Fibroblast of lung (primary cell): Measurements from ENCODE around the gene DLL1.

Experiments
- EZH2 ChIP-seq: IDR thresholded peaks from 2 replicates; pipeline ENCODE4 v1.5.1; 2012; ENCODE audit warnings: low read length, control low read depth, mild to moderate bottlenecking; ENCODE audit errors: missing control alignments
- TF ChIP-seq, protein P1 (sequence below), 2 donors: IDR thresholded peaks in 1 of 2; conservative IDR thresholded peaks in 1 of 2; 1 replicate in 1 of 2; 2 replicates in 1 of 2; pipeline ENCODE4 v1.5.1; 2011 to 2012; ENCODE audit warnings: low read length in 2 of 2, control low read depth in 1 of 2, inconsistent platforms in 1 of 2, low read depth in 1 of 2, mild to moderate bottlenecking in 1 of 2

DNA sequence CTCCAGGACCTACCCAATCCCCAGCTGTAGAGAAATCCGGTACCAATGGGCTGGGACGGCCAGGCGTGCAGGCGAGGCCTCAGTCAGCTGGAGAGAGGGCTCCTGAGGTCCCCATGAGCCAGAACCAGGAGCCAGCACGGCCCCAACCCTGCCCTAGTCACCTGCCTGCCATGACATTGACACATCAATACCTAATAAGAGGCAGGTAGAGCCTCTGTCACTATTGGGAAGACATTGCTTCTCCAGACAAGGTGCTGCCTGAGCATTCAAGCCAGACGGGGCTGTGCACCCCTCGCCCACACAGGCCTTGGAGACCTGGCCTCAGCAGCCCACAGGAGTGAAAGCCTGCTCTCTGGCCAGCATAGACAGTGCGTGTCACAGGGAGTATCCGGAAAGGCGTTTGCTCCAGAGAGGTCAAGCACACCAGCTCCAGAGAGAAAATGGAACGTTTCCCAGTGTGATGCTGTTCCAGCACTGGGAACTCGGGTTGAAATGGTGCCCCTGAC is 3.5 kb downstream of the DLL1 start:
- TF ChIP-seq, protein P1, sequence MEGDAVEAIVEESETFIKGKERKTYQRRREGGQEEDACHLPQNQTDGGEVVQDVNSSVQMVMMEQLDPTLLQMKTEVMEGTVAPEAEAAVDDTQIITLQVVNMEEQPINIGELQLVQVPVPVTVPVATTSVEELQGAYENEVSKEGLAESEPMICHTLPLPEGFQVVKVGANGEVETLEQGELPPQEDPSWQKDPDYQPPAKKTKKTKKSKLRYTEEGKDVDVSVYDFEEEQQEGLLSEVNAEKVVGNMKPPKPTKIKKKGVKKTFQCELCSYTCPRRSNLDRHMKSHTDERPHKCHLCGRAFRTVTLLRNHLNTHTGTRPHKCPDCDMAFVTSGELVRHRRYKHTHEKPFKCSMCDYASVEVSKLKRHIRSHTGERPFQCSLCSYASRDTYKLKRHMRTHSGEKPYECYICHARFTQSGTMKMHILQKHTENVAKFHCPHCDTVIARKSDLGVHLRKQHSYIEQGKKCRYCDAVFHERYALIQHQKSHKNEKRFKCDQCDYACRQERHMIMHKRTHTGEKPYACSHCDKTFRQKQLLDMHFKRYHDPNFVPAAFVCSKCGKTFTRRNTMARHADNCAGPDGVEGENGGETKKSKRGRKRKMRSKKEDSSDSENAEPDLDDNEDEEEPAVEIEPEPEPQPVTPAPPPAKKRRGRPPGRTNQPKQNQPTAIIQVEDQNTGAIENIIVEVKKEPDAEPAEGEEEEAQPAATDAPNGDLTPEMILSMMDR (conservative IDR thresholded peaks at IDR 0.05 in 1 of 2, IDR thresholded peaks at IDR 0.05 in 1 of 2; ENCODE audit: low read depth in 1 of 2, low read length in 2 of 2): no peak
- TF ChIP-seq EZH2: no peak
